Muscle layer of colon (tissue), 2 donors: ENCODE measurements around the gene IPP.

Experiments used
- H3K27ac ChIP-seq: one replicate; pipeline ENCODE4 v1.7.0; 2013; ENCODE audit warnings: low read depth, mild to moderate bottlenecking, low read length, moderate library complexity
- H3K27me3 ChIP-seq, 2 donors: one replicate each; pipeline ENCODE4 v1.7.0; 2013; ENCODE audit warnings: low read length in 2 of 2, mild to moderate bottlenecking in 2 of 2; ENCODE audit not compliant: insufficient read depth in 2 of 2, control insufficient read depth in 1 of 2
- H3K36me3 ChIP-seq: one replicate; pipeline ENCODE4 v1.7.0; 2013; ENCODE audit warnings: mild to moderate bottlenecking, low read length; ENCODE audit not compliant: insufficient read depth
- H3K4me1 ChIP-seq: one replicate; pipeline ENCODE4 v1.7.0; 2013; ENCODE audit warnings: mild to moderate bottlenecking, low read length; ENCODE audit not compliant: insufficient read depth
- H3K4me3 ChIP-seq, 2 donors: one replicate each; pipeline ENCODE4 v1.7.0; 2013; ENCODE audit warnings: low read length in 2 of 2, low read depth in 1 of 2, mild to moderate bottlenecking in 1 of 2, moderate library complexity in 1 of 2
- H3K9ac ChIP-seq: one replicate; pipeline ENCODE4 v1.7.0; 2013; ENCODE audit warnings: low read length
- H3K9me3 ChIP-seq: one replicate; pipeline ENCODE4 v1.7.0; 2013; ENCODE audit warnings: mild to moderate bottlenecking, low read length
- donor health status: abdominal sarcoma.
- donor health status: Adenocarcinoma of cecum.

IPP gene

GRCh38 chr1:45658171-45658570, 92.3 kb downstream of the IPP start:
- Histone ChIP-seq H3K9ac (no peak overlapping the region), H3K9me3 (no peaks in the 10 kb centered on the region), H3K4me3 (no peak overlapping the region), H3K27ac (no peak overlapping the region), H3K4me1 (no peaks in the 10 kb centered on the region), H3K27me3 (no peaks in the 10 kb centered on the region), H3K36me3 (peaks cover 64% of the 10 kb centered on the region)

GRCh38 chr1:45656573-45657226, 93.8 kb downstream of the IPP start:
- no peaks in the 10 kb centered on the region for H3K9me3 ChIP-seq
- no peaks in the 10 kb centered on the region for H3K4me1 ChIP-seq
- H3K27me3 ChIP-seq: no peaks in the 10 kb centered on the region
- H3K36me3 ChIP-seq: peaks cover 77% of the 10 kb centered on the region
- no peak overlapping the region for H3K9ac ChIP-seq
- no peak overlapping the region for H3K27ac ChIP-seq
- no peak overlapping the region for H3K4me3 ChIP-seq

DNA sequence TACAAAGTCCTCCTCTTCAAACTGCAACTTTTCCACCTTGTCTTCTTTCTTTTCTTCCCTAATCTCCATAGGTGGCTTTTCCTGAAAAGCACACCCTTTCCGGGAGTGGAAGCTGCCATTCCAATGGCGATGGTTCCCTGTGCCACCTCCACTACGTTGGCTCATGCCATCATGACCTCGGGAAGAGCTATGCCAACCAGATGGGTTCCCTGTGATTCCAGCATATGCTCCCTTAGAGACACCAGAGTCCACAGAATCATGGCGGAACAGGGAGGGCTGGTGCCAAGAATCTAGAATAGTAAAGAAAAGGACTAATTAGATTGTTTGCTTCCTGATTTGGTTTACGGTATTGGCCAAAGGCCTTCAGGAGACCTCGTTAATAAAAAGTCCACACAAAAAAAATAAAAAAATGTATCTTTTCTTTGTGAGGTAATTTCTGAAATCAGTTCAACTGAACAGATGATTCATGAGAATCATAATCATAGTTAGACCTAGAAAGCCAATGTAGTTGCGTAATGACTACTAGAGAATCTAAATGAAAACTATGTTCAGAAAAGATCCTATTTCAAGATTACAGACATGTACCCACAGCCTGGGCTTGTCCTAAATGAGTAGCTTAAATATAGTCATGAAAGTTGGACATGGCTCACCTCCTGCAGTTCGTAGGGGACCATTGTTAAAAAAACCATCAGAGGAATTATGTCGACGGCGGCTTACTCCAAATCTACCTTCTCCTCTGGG, 95.7 kb downstream of the IPP start:
- Histone ChIP-seq H3K27me3 (no peaks in the 10 kb centered on the region), H3K4me1 (no peaks in the 10 kb centered on the region), H3K9me3 (no peaks in the 10 kb centered on the region), H3K4me3 (no peak overlapping the region), H3K9ac (no peak overlapping the region), H3K27ac (no peak overlapping the region), H3K36me3 (peaks cover 89% of the 10 kb centered on the region)
